ENCODE data around the gene PPIF.
A peak's percentile ranks its signal among the peaks of the same experiment; 100 is the strongest.

The PPIF gene

DNA sequence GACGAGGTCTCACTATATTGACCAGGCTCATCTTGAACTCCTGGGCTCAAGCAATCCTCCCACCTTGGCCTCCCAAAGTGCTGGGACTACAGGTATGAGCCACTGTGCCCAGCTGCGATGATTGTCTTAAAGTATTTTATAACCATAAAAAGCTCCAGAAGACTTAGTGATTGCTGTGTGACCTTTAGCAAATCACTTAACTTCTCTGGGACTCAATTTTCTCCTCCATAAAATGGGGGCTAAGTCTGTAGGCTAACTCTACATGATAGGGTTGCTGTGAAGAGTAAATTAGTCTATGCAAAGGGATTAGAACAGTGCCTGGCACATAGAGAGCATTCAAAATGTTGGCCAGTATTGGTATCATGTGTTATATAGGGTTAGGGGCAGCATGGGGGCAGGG lies 42.8 kb downstream of the PPIF start:
- no peak for DNase-seq

DNA sequence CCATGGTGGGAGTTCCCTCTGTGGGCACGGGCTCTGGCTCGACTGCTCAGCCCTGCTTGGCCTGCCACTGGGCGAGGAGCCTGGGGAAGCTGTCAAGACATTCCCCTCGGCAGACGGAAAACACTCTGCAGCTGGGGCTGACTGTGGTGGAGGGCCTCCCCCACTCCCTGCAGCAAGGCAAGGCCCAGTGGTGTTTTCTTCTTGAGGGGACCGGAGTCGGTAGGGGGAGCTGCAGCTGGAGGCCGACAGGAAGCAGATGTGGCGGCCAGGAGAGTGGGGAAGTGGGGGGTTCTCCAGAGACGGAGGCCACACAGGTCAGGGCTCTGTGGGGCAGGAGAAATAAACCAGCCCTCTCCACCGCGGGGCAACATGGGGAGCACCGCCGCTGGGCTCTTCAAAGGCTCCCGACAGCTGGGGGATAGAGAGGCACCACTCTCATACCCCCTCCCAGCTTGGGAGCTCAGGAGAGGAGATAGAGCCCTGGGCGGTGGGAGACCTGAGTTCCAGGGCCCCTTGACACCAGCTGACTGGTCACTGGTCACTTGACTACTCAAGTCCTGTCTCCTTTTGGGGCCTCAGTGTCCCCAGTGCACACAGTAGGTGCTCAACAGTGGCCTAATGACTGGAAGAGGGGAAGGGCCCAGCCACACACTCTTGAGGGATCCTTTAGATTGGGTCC lies 43.4 kb downstream of the PPIF start:
- no peak for DNase-seq

DNA sequence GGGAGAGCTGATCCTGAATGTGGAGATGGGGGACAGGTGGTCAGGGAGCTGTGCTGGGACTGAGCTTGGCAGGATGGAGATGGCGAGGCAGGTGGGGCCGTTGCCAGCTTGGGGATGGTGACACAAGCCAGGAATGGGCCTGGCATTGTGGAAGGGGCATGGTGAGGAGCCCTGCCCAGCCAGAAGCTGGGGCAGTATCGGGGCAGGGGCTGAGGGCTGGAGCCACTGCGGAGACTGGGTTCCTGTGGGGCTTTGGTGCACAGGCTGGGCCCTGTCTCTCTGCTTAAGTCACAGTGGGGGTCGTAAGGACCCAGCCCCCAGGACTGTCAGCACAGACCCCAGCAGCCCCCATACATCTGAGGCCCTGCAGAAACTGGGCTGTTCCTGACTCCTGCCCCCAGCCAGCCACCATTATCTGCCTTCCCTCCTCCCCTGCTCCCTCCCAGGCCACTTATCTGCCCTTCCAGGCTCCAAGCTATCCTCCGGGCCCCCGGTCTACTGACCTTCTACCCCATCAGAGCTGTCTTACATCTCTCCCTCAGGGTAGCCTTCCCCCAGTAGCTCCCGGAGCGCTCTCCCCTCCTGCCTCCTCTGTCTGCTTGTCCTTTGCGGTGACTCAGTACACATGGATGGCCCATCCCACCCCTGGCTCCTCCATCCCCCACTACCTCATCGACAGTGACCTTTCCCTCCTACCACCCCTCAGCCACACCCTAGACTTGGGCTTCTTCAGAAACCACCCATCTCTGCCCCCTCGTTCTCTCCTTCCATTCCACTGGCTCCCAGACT lies 44.2 kb downstream of the PPIF start:
- no peak for DNase-seq

DNA sequence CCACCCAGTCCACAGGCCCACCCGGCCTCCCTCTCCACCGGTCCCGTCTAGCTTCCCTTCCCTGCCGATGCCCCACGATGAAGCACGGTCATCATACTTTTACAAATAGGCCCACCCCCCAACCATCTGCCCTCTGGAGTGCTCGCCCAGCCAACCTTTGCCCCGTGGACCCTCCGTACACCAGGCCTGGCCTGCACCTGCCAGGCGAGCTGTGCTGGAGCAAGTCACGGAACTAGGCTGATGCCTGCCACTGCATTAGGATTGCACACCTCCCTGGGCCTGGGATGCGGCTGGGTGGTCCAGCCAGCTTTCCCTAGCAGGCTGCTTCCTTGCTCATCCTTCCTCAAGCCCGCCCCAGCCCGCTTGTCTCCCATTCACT lies 44.7 kb downstream of the PPIF start:
- no peak for DNase-seq

DNA sequence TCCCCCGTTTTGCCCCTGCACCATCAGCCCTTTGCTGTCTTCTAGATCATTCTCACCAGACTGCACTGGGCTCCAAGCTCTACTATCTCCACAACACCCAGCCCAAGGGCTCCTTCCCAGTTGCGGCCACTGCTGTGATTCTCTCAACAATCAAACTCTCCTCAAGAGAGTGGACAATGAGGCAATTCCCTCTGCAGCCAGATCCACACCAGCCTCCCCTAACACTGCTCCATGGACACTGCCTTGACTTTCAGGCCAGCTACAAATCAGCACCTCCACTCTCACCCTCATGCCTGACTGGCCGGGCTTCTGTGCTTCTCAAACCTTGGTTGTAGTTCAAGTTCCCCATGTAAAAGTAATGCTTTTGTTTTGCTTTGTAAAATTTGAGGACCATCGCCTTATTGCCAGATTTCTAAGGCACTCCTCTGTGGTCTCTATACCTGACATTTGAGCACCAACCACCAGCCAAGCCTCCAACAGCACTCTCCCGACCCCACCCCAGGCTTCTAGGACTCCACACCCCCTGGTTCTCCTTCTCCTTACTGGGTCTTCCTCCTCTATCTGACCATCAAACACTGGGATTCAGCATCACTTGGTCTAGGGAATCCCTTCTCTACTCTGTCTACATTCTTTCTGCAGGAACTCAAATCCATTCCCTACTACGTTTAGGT lies 45.4 kb downstream of the PPIF start:
- no peak for DNase-seq

DNA sequence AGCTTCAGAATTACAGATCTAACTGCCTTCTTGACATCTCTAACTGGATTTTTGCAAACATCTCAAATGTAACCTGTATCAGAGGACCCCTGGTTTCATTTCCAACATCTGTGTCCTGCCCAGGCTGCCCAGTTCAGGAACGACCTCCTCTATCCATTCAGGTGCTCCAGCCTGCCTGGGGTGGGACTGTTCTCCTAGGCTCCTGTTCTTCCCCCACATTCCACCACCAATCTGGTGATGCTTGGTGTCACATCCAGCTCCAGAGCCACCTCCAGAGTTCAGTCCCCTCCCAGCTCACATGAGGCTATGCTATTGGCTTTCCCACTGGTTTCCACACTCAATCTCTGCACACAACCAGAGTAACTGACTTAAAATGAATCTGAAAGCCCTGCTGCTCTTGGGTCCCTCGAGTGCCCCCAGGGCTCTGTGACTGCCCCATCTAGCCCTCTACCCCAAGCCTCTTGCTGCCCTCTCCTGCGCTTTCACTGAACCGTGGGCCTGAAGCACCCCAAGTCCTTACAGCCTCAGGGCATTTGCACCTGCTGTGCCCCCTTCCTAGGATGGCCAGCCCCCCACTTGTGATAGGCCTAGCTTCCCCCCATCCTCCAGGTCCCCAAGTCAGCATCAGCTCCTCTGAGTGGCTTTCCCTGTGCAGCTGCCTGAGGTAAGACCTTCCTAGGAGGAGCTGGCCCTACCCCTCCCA lies 46.1 kb downstream of the PPIF start:
- no peak for DNase-seq

DNA sequence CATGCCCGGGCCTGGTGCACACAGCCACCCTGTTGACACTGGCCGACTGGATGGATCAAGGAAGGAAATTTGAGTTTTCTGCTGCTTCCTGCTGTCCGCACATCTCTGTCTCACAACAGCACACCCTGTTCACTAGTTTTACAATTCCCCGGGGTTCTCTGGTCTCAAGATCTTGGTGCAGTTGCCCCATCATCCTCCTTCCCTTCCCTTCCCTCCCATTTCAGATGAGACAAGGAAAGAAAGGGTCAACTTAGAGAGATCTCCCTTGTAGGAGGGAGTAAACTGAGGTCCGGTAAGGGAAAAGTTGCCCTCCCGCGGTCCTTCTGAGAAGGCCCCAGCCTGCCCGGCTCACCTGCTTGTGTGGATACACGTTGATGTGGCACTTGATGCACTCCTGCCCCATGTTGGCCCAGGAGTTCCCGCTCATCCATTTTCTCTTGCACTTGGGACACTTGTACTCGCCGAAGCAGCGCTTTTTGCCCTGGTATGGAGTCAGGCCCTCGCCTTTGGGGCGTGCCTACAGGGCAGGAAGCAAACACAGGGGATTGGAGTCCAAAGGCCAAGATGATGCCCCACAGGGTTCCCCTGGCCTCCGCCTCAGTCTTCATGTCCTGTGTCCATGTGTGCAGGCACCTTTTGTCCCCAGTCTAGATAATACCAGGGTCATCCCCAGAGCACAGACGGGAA lies 46.8 kb downstream of the PPIF start:
- no peak for DNase-seq

DNA sequence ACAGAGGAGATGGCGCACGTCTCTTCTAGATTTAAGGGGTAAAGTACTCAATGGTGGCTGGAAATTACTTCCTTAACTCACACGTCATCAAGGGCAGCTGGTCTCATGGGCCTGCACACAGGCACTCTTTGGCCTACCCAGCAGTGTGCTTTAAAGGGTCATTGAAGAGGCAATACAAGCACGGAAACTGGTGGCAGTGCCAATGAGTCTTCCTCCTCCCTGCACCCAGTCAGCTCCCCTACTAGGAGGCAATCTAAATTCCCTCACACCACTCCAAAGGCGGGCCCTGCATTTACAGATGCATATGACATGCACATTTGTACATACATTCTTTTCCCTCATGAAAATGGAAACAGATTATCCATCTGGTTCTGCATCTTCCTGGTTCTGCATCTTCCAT lies 47.4 kb downstream of the PPIF start:
- DNase-seq: no peak

DNA sequence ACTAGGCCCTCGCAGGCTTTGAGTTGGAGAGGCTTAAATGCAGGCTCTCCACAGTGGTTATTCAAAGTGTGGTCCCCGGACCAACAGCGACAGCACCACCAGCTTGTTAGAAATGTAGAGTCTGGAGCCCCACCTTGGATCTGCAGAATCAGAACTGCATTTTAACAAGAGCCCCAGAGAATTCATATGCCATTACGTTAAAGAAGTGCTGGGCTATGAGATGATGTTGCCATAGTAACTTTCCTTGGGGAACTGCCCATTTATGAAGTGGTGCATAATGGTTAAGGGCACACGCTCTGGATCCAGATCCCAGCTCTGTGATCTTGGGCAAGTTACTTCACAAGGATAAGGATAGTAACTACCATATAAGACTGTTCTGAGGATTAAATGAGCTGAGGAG lies 49.3 kb downstream of the PPIF start:
- DNase-seq: no peak

DNA sequence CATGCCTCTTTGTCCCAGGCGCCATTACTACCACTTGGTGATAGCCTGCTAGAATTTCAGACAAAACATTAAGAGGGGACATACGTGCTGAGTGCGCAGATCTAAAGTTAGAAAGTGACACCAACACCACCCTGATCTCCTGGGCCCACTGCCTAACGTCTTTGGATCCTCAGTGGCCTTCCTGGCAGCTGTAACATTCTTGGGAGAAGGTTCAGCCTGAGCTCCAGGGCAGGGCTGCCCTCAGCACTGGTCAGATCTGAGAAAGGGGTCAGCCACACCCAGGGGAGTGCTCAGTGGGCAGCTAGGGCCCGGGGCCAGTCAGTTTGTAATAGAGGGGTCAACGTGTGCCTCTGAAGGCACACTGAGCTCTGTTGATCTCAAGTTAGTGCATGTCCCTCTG lies 49.8 kb downstream of the PPIF start:
- DNase-seq: no peak

DNA sequence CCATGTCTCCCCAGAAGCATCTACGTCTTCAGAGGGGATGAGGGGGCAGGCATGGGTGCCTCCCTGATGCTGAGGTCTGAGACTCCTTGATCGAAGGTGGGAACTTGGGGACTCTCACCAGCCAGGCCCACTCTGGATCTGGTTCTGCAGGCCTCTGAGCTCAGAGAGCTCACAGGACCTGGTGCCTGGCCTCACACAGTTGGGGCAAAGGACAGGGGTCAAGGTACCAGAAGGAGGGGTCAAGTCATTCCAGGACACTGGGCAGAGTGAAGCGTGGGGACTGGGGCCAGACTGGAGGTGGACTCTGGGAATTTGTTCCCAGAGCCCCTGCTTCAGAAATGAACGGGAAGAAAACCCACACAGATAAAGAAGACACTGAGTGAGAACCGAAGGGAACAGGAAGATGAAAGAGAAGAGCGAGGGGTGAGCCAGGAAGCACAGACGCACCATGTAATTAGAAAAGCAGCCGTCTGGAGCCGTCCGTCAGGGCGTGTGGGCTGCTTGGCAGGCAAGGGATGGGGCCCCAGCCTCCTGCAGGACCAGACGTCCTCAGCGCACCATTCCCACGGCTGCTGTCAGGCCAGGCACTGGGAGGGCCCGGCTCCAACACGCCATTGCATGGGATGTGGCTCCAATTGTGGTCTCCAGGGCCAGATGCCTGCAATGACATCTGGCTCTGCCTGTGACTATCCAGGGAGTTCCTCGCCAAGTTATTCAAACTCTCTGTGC lies 50.5 kb downstream of the PPIF start:
- DNase-seq: no peak

DNA sequence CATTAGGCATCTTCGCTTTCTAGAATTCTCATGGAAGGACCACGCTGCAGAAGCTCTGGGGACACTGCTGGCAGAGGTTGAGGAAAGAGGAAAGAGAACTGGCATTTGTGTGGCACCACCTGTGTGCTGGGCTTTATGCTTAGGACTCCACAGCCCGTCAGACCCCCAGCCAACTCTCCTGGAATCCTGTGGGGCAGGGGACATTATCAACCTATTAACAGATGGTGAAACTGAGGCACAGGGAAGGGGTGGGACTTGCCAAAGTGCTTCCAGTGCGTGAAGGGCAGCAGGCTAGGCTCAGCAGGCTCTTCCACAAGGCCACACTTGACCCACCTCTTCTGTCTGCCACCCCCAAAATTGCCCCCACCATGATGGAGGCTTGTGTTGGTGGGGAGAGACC lies 51.4 kb downstream of the PPIF start:
- no peak for DNase-seq

DNA sequence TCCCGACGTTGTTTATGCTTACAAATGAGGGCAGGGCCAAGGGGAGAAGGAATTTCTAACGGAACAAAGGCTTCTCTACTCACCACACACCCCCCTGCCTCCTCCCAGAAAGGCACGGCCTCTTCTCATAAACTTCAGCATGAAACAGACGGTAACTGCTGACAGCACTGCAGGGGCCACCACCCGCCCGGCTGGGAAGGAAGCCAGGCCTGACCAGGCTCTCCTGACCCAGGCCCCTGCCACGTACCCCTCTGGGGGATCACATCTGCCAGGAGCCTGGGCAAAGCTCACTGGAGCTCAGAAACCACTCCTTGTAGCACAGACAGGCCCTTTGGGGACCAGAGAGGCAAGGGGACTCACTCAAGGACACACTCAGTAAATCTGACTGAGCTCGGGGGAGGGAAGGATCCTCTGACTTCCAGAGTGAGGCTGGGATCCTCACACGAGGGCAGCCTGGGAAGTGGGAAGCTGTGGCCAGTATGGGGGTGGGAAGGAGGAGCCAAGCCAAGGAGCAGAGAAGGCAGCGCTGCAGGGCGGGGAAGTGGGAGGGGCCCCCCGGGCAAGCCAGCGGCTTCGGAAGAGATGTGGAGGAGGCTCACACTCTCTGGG lies 52.1 kb downstream of the PPIF start:
- no peak for DNase-seq

DNA sequence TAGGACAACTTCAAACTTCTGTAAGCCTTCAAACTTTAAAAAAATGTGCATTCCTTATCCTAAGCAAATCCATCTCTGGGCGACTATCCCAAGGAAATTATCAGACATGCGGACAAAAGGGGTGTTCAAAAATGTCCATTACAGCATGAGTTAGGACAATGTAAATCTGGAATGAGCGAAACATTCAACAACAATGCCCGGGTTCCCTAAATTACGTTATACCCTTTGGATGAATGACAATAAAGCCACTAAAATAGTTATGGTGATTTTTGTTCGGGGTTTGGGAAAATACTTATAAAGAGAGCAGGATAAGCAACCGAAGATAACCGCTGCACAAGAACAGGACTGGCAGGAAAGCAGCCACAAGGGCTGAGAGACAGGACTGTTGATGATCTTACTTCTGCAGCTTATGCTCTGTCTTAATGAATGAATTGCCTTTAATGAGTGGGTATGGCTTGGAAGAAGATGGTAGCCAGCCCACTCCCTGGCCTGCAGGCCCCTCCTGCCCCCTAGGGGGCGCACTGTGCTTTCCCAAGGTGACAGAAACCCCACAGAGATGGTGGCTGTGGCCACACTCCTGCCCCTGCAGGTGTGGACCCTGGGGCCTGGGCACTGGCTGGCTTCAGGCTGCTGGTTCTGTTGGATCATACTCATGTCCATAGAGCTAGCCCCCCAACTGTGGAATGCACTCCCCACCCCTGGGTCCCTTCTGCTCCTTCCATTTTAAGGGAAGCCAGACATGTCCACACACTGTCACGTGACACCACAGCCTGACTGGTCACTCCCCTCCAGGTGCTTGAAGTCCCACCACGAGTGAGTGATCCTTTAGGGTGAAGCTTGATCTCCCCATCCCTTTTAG lies 53.1 kb downstream of the PPIF start:
- DNase-seq: peak in 1 of 2 experiments; percentile 34

DNA sequence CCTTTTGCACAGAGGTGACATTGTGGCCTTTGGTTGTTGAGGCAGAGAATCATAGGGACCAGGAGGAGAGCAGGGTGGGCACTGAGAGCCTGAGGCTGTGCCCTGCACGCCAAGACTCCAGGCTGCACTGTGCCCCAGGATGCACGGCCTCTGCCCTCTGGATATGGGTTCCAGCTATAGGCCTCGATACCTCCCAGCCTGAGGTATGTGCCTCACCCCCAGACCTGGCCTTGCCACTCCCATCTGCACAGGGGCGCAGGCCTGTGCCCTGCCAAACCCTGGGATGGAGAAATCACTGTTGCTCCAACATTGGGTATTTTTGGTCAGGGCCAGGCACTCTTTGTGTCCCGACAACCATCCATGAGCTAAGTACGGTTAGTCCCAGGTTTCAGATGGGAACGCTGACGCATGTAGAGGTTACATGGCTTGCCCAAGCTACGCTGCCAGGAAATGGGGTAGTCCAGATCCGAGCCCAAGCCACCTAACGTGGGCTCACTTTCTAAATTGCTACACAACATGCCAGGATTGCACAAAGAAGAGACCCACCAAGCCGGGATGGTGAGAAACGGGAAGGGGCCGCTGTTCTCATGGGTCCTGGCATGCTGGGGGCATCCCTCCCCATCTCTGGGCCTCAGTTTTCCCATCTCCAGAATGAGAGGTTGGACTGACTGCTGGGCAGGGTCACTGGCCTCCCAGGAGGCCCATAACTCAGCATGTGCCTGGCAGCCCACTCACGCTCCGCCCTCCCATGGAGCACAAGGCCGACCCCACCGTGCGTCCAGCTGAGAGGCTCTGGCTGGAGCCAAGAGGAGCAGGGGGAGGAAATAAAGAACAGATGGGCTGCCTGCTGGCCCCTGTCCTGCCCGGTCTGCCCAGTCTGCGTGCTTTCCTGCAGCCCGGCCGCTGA lies 54.0 kb downstream of the PPIF start:
- DNase-seq: peak in 1 of 2 experiments; percentile 47

DNA sequence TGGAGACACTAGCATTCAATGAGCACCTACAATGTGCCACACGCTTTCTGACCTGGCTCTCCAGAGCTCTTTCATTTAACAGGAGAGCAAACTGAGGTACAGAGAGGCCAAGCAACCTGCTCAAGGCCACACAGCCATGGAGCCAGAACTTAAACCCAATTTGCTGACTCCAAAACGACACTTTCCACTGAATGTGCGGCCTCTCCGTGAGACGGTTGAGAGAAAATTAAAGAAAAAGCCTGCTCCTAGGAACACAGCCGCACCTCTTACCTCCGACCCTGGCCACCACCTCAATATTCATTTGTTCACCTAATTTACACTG lies 55.3 kb downstream of the PPIF start:
- DNase-seq: no peak

DNA sequence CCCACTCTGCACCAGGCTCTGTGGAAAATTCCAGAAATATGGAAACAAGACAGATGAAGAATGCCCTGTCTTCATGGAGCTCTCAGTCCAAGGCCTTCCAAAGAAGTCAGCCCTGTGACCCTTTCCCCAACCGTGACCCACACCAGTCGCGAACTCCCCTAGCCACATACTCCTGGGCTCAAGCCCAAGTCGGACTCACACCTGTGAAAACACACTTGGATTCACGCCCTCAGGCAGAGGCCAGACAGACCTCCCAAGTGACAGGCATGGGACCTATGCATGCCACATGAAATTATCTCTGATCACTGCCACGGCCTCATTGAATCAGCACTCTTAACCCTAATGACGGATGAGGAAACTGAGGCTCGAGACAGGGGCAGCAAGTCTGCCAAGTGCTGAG lies 55.7 kb downstream of the PPIF start:
- DNase-seq: no peak

DNA sequence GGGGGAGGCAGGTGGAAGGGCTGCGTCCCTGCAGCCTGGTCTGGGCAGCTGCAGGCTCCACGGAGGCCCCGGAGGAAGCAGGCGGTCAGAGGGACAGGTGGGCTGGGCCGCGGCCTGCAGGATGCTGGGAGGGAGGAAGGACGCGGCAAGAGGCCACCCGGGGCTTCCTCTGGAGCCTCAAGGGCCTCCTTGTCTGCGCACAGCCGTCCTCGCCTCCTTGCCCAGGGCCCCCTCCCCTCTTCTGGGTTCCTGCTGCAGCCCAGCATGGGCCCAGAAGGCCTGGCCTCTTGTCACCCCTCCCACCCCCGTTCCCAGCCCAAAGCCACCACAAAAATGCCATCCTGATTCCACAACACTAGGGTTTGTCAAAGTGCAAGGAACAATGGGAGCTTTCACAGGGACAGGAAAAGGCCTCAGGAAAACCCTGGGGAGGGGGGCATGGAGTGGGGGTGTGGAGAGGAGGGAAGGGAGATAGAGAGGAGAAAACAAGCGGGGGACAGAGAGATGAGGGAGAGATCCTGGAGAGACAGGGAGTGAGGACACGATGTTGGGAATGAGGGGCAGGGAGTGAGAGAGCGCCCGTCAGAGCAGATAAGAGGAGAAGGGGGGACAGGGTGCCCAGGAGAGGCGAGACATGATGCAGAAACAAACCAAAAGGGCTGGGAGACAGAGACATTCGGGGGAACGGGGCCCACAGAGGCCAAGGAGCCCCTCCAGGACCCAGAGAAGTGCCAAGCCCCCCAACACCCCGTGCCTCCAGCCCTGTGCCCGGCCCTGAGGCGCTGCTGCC lies 56.4 kb downstream of the PPIF start:
- DNase-seq: no peak

DNA sequence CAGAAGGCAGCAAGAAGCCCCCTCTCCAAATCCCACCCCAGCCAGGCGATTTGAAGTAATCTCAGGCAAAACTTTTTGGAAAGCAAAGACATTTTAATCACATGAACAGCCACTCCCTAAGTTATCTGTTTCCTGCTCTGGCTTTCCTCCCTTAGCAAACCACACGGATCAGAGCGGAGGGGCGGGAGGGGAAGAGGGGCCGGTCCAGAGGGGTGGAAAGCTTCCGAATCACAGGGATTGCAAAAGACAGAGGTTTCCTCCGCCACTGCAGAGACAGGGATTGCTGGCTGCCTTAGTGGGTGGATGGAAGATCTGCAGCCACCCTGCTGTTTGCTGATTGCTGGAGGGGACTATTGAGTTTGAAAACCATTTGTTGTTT lies 57.0 kb downstream of the PPIF start:
- no peak for DNase-seq

Data from NCI-H524 (cell line).